Left lobe of liver (tissue), 1 donor: ENCODE measurements around the gene SPRTN. TPM values are rescaled to one million over a fixed set of nuclear protein-coding genes. Genes with fewer than 3 reads are reported as not detected.

Source experiments
- total RNA-seq: library from RNA; stranded (reverse); gene quantifications from one replicate; pipeline ENCODE4 v1.2.1, GENCODE V29; 2021
- donor health status: DM: no; HTN: yes; CAD: no.

SPRTN gene
- total RNA-seq, 1 donor from 2014 or later: 7.0 TPM

Other genes with a start within 250 kb of the SPRTN start
- 0.03 TPM for gene TRIM67, start 176.2 kb upstream of the SPRTN start, total RNA-seq
- gene GNPAT, start 97.1 kb upstream of the SPRTN start, total RNA-seq: 19.0 TPM
- gene EXOC8, start 441 bp upstream of the SPRTN start, total RNA-seq: 7.1 TPM
- gene EGLN1, start 84.0 kb downstream of the SPRTN start, total RNA-seq: 23.6 TPM
- 13.3 TPM for gene TSNAX, start 190.4 kb downstream of the SPRTN start, total RNA-seq